Endodermal cell (in vitro differentiated cells): ENCODE measurements around the gene CSH2. TPM values are rescaled to one million over a fixed set of nuclear protein-coding genes. Genes with fewer than 3 reads are reported as not detected.
"Not testable (repeated sequence)": the region's sequence is repeated elsewhere in the genome, so short reads cannot be mapped to it uniquely, and the experiment has no call there.

Experiments used
- DNase-seq: peaks from one replicate; pipeline ENCODE4 v3.0.0-alpha.2; 2017
- H3K27ac ChIP-seq: 2 replicates; pipeline ENCODE4 v1.5.1; 2013; ENCODE audit warnings: mild to moderate bottlenecking, low read depth, low read length, moderate library complexity
- H3K27me3 ChIP-seq: 2 replicates; pipeline ENCODE4 v1.6.1; 2013; ENCODE audit warnings: mild to moderate bottlenecking, low read length, moderate library complexity; ENCODE audit not compliant: insufficient read depth, control insufficient read depth, poor library complexity, severe bottlenecking
- H3K36me3 ChIP-seq: 2 replicates; pipeline ENCODE4 v1.7.0; 2013; ENCODE audit warnings: mild to moderate bottlenecking, low read length, moderate library complexity; ENCODE audit not compliant: control insufficient read depth, insufficient read depth
- H3K4me1 ChIP-seq: one replicate; pipeline ENCODE4 v1.7.0; 2013; ENCODE audit warnings: low read length; ENCODE audit not compliant: control insufficient read depth, insufficient read depth
- H3K4me3 ChIP-seq: 2 replicates; pipeline ENCODE4 v1.5.1; 2013; ENCODE audit warnings: mild to moderate bottlenecking, low read length, moderate library complexity
- H3K9ac ChIP-seq: 2 replicates; pipeline ENCODE4 v1.6.1; 2013; ENCODE audit warnings: mild to moderate bottlenecking, low read length, moderate library complexity; ENCODE audit not compliant: poor library complexity, severe bottlenecking; ENCODE audit errors: extremely low read depth
- H3K9me3 ChIP-seq: 2 replicates; pipeline ENCODE4 v1.6.1; 2013; ENCODE audit warnings: mild to moderate bottlenecking, low read length, moderate library complexity; ENCODE audit not compliant: control insufficient read depth
- H3K27ac Mint-ChIP-seq: 2 replicates; pipeline ENCODE4 v1.8.0; 2020; ENCODE audit warnings: mixed read lengths
- H3K27me3 Mint-ChIP-seq: 2 replicates; pipeline ENCODE4 v1.8.0; 2021; ENCODE audit warnings: mild to moderate bottlenecking, mixed read lengths; ENCODE audit not compliant: insufficient read depth
- H3K36me3 Mint-ChIP-seq: 2 replicates; pipeline ENCODE4 v1.8.0; 2020; ENCODE audit warnings: low read depth, mixed read lengths
- H3K4me1 Mint-ChIP-seq: 2 replicates; pipeline ENCODE4 v1.8.0; 2020; ENCODE audit warnings: mixed read lengths
- H3K4me3 Mint-ChIP-seq: 2 replicates; pipeline ENCODE4 v1.8.0; 2020; ENCODE audit warnings: mild to moderate bottlenecking, moderate library complexity, mixed read lengths
- H3K9me3 Mint-ChIP-seq: 2 replicates; pipeline ENCODE4 v1.8.0; 2020; ENCODE audit warnings: mild to moderate bottlenecking, mixed read lengths
- CTCF ChIP-seq: fragments of 200-600 bp; sonication (generic); conservative IDR thresholded peaks from 2 replicates; pipeline ENCODE4 v1.5.0; 2021; ENCODE audit warnings: antibody characterized with exemption, mild to moderate bottlenecking
- WGBS, 2 experiments: methylation state at CpG; one replicate each; pipeline versions ENCODE4 v1.1.5 to v1.1.7; 2013; ENCODE audit warnings: missing lambda C conversion rate in 2 of 2, mixed read lengths in 1 of 2; ENCODE audit not compliant: insufficient coverage in 1 of 2, insufficient read length in 1 of 2; 5-methylcytosine and 5-hydroxymethylcytosine counted together
- total RNA-seq, 2 donors: library from RNA; stranded (reverse); fragmentation: NEBNext Ultra II Directional in 1 of 2; extraction: Animal tissue kit (Norgen Biotek cat#: 25700) in 1 of 2; gene quantifications; 2 replicates in 1 of 2; 3 replicates in 1 of 2; pipeline ENCODE4 v1.2.1, GENCODE V29; 2021

CSH2 gene
- total RNA-seq, 2 donors from 2014 or later: 0.57 TPM; not detected in 1

GRCh38 chr17:63881935-63882601 lies 8.6 kb upstream of the CSH2 start, which contains the start of gene GH2:
TSS of gene GH2 (minus strand) at chr17:63881944. CDS start at chr17:63881801, 143 bp downstream.
- no peaks in the 10 kb centered on the region for H3K27me3 ChIP-seq
- no peak within 1 kb of the TSS for H3K9ac ChIP-seq
- no peak within 1 kb of the TSS for H3K27ac ChIP-seq
- 66 to 82% methylated on average over 5 to 11 of the region's 15 CpGs for WGBS, 2 experiments
- Mint-ChIP-seq H3K27me3 (peaks cover 13% of the 10 kb centered on the region), H3K27ac (peak within 1 kb of the TSS; percentile 68), H3K36me3 (no peaks in the 10 kb centered on the region), H3K4me1 (peaks cover 10% of the 10 kb centered on the region), H3K9me3 (no peaks in the 10 kb centered on the region), H3K4me3 (peak within 1 kb of the TSS; percentile 33)
- TF ChIP-seq CTCF: peak; percentile 70
- no peaks in the 10 kb centered on the region for H3K4me1 ChIP-seq
- H3K4me3 ChIP-seq: no peak within 1 kb of the TSS
- peak; percentile 96 for DNase-seq
- H3K9me3 ChIP-seq: no peaks in the 10 kb centered on the region
- no peaks in the 10 kb centered on the region for H3K36me3 ChIP-seq

- Mint-ChIP-seq H3K4me1 (peaks cover 10% of the 10 kb centered on the region), H3K27ac (peak overlapping the region; percentile 68), H3K4me3 (peak overlapping the region; percentile 33), H3K27me3 (peaks cover 13% of the 10 kb centered on the region)
- 57 to 74% methylated on average over 6 to 11 of the region's 11 CpGs for WGBS, 2 experiments
- not testable (repeated sequence) for H3K9ac ChIP-seq, H3K9me3 Mint-ChIP-seq, H3K4me3 ChIP-seq, H3K27me3 ChIP-seq, H3K36me3 ChIP-seq, H3K27ac ChIP-seq, H3K9me3 ChIP-seq, H3K36me3 Mint-ChIP-seq, H3K4me1 ChIP-seq
- peak; percentile 70 for TF ChIP-seq CTCF
- DNase-seq: peak; percentile 96
Observed at GRCh38 chr17:63881337-63881736, 7.9 kb upstream of the CSH2 start.

- peak; percentile 71 for DNase-seq
- Mint-ChIP-seq H3K36me3 (no peaks in the 10 kb centered on the region), H3K27me3 (peaks cover 13% of the 10 kb centered on the region), H3K27ac (no peak overlapping the region), H3K4me3 (peak overlapping the region; percentile 33), H3K4me1 (peaks cover 10% of the 10 kb centered on the region), H3K9me3 (no peaks in the 10 kb centered on the region)
- Histone ChIP-seq H3K36me3 (no peaks in the 10 kb centered on the region), H3K4me1 (no peaks in the 10 kb centered on the region), H3K4me3 (no peak overlapping the region), H3K9ac (no peak overlapping the region), H3K27ac (no peak overlapping the region), H3K27me3 (peaks cover 6% of the 10 kb centered on the region), H3K9me3 (no peaks in the 10 kb centered on the region)
- 92 to 95% methylated on average over 4 to 12 of the region's 12 CpGs for WGBS, 2 experiments
- no peak for TF ChIP-seq CTCF
Observed at GRCh38 chr17:63880706-63881105, 7.2 kb upstream of the CSH2 start.

GRCh38 chr17:63878413-63878812 lies 4.9 kb upstream of the CSH2 start:
- H3K36me3 Mint-ChIP-seq, H3K4me3 Mint-ChIP-seq, H3K27ac ChIP-seq, H3K9ac ChIP-seq, H3K4me3 ChIP-seq, H3K27ac Mint-ChIP-seq, H3K27me3 ChIP-seq, H3K36me3 ChIP-seq, H3K4me1 ChIP-seq, H3K9me3 ChIP-seq, DNase-seq, H3K9me3 Mint-ChIP-seq: not testable (repeated sequence)
- Mint-ChIP-seq H3K4me1 (peaks cover 10% of the 10 kb centered on the region), H3K27me3 (peaks cover 10% of the 10 kb centered on the region)
- 92 to 99% methylated on average over 6 to 9 of the region's 9 CpGs for WGBS, 2 experiments

GRCh38 chr17:63874693-63875092 lies 1.2 kb upstream of the CSH2 start:
- not testable (repeated sequence) for H3K4me1 ChIP-seq, H3K4me1 Mint-ChIP-seq, H3K4me3 ChIP-seq, H3K36me3 Mint-ChIP-seq, H3K27ac Mint-ChIP-seq, H3K36me3 ChIP-seq, H3K27me3 ChIP-seq, H3K9ac ChIP-seq, DNase-seq, H3K9me3 Mint-ChIP-seq, H3K9me3 ChIP-seq, H3K27ac ChIP-seq, H3K4me3 Mint-ChIP-seq
- 95 to 100% methylated on average over 3 to 6 of the region's 6 CpGs for WGBS, 2 experiments
- peaks cover 12% of the 10 kb centered on the region for H3K27me3 Mint-ChIP-seq
